Heart left ventricle (tissue), 16 donors: ENCODE data around the gene CYP11A1. TPM values are rescaled to one million over a fixed set of nuclear protein-coding genes. Genes with fewer than 3 reads are reported as not detected.

ENCODE experiments used
- ATAC-seq, 4 donors: fragments of 200-7000 bp; cut with Tn5 transposase; one replicate each; pipeline ENCODE4 v1.9.1; 2020 to 2022; ENCODE audit warnings: moderate library complexity in 4 of 4, mild to moderate bottlenecking in 3 of 4, moderate number of reproducible peaks in 1 of 4
- DNase-seq, 5 donors: peaks; one replicate each; pipeline ENCODE4 v3.0.0-alpha.2; 2020
- H3K27ac ChIP-seq, 12 donors: fragments of 200-600 bp; sonication (generic) in 4 of 12; one replicate each; pipeline versions ENCODE4 v1.5.0 to v1.8.0; 2016 to 2022; ENCODE audit warnings: mild to moderate bottlenecking in 2 of 12
- H3K27me3 ChIP-seq, 9 donors: fragments of 200-600 bp; sonication (generic) in 2 of 9; one replicate each; pipeline versions ENCODE4 v1.5.1 to v1.8.0; 2016 to 2022; ENCODE audit warnings: mild to moderate bottlenecking in 3 of 9
- H3K36me3 ChIP-seq, 9 donors: fragments of 200-600 bp; sonication (generic) in 2 of 9; one replicate each; pipeline versions ENCODE4 v1.5.0 to v1.8.0; 2018 to 2022; ENCODE audit warnings: mild to moderate bottlenecking in 2 of 9
- H3K4me1 ChIP-seq, 12 donors: fragments of 200-600 bp; sonication (generic) in 4 of 12; one replicate each; pipeline versions ENCODE4 v1.5.0 to v1.8.0; 2016 to 2022; ENCODE audit warnings: mild to moderate bottlenecking in 3 of 12
- H3K4me3 ChIP-seq, 12 donors: fragments of 200-600 bp; sonication (generic) in 4 of 12; one replicate each; pipeline versions ENCODE4 v1.5.0 to v1.8.0; 2017 to 2022; ENCODE audit warnings: mild to moderate bottlenecking in 9 of 12, moderate library complexity in 4 of 12
- H3K9me3 ChIP-seq, 12 donors: fragments of 200-600 bp; sonication (generic) in 4 of 12; one replicate each; pipeline versions ENCODE4 v1.5.0 to v1.8.0; 2016 to 2022; ENCODE audit warnings: mild to moderate bottlenecking in 1 of 12
- POLR2A ChIP-seq, 2 donors: fragments of 450-650 bp; IDR thresholded peaks; one replicate each; pipeline ENCODE4 v1.6.1; 2017; ENCODE audit warnings: antibody characterized with exemption in 2 of 2, mild to moderate bottlenecking in 2 of 2, moderate library complexity in 2 of 2
- WGBS, 4 donors: extraction: QIAGEN DNeasy Blood & Tissue Kit in 2 of 4; methylation state at CpG; one replicate each; pipeline versions ENCODE4 v1.1.5 to v1.1.7; 2013 to 2018; 5-methylcytosine and 5-hydroxymethylcytosine counted together
- intact Hi-C, 10 donors: fragments of 100-400 bp; cut with DNase I; formaldehyde crosslinking; loops; one replicate each; pipeline versions ENCODE4 v1.11.1 to v1.14.2; 2022
- polyA plus RNA-seq, 2 donors: library from polyadenylated mRNA; stranded (reverse); fragments of 200-250 nt; gene quantifications; one replicate each; pipeline ENCODE4 v1.2.3, GENCODE V29; 2013
- total RNA-seq, 9 donors: library from RNA; depleted of rRNA in 2 of 9; stranded (reverse); fragments of >200 nt in 2 of 9; fragmentation: NEBNext Ultra II Directional in 3 of 9; extraction: Animal tissue kit (Norgen Biotek cat#: 25700) in 3 of 9; gene quantifications; one replicate each; pipeline versions ENCODE4 v1.1.0 to v1.2.4, GENCODE V29; 2016 to 2023
- TF ChIP-seq, protein P1 (sequence below), 12 donors: fragments of 200-600 bp; sonication (generic) in 4 of 12; IDR thresholded peaks; one replicate each; pipeline versions ENCODE4 v1.5.0 to v1.8.0; 2018 to 2022; ENCODE audit warnings: antibody characterized with exemption in 12 of 12, mild to moderate bottlenecking in 5 of 12
- donor health status: ischemic (EF 13 %, LVEDD 7.1; RV severe dilation, severe dysfunction).
- donor health status: healthy with polysubstance abuse.
- donor health status: DM: no; HTN: yes; CAD: no.
- donor health status: DM: no; HTN: no; CAD: no.
- donor health status: ischemic (EF 25% LVEDD 6.9; RV normal size, moderate dysfunction).
- donor health status: ischemic (EF 25% LVEDD 5.7; RV mildly dilated, moderate dysfunction).
- donor health status: healthy.
- donor health status: DM: yes; HTN: yes; CAD: no.
- donor health status: ischemic (EF 35%, LVEDD 5.7; RV mildly dilated, moderate dysfunction).
- donor health status: nonischemic (EF 11% LVEDD 7.7; RV severe dilation, severe dysfunction).
- donor health status: DM: yes; HTN: yes; CAD: no.
- donor health status: PGD.
- donor health status: ischemic (EF 29% LVEDD 5.4; RV normal size, mild dysfunction).
- donor health status: nonischemic (EF 23%, LVEDD 6.1; RV moderate dilation, normal function).

CYP11A1 gene
- total and polyA plus RNA-seq, 11 donors = 0.07 to 3.4 (median 0.87) TPM

GRCh38 chr15:74332611-74333010, 34.8 kb downstream of the CYP11A1 start:
- intact Hi-C loops = no loop called here
- TF ChIP-seq POLR2A (IDR thresholded peaks at IDR 0.05) = no peak
- TF ChIP-seq, protein P1, sequence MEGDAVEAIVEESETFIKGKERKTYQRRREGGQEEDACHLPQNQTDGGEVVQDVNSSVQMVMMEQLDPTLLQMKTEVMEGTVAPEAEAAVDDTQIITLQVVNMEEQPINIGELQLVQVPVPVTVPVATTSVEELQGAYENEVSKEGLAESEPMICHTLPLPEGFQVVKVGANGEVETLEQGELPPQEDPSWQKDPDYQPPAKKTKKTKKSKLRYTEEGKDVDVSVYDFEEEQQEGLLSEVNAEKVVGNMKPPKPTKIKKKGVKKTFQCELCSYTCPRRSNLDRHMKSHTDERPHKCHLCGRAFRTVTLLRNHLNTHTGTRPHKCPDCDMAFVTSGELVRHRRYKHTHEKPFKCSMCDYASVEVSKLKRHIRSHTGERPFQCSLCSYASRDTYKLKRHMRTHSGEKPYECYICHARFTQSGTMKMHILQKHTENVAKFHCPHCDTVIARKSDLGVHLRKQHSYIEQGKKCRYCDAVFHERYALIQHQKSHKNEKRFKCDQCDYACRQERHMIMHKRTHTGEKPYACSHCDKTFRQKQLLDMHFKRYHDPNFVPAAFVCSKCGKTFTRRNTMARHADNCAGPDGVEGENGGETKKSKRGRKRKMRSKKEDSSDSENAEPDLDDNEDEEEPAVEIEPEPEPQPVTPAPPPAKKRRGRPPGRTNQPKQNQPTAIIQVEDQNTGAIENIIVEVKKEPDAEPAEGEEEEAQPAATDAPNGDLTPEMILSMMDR (IDR thresholded peaks at IDR 0.05) = no peak
- 87 to 91% (median 88%) methylated on average over 7 to 10 of the region's 10 CpGs for WGBS, 4 donors
- H3K9me3 ChIP-seq = no peaks in the 10 kb centered on the region
- H3K27me3 ChIP-seq = no peaks in the 10 kb centered on the region
- ATAC-seq (no peak), DNase-seq (peak in 1 of 5 donors; percentile 11)
- no peaks in the 10 kb centered on the region for H3K4me1 ChIP-seq
- H3K27ac ChIP-seq = no peak overlapping the region
- H3K4me3 ChIP-seq = no peak overlapping the region
- H3K36me3 ChIP-seq = no peaks in the 10 kb centered on the region

- no peaks in the 10 kb centered on the region for H3K9me3 ChIP-seq
- no peak for ATAC-seq
- TF ChIP-seq POLR2A (IDR thresholded peaks at IDR 0.05) = no peak
- TF ChIP-seq, protein P1 (IDR thresholded peaks at IDR 0.05) = no peak
- peak in 1 of 5 donors; percentile 7 for DNase-seq
- intact Hi-C loops = no loop called here
- H3K36me3 ChIP-seq = no peaks in the 10 kb centered on the region
- H3K27ac ChIP-seq = no peak overlapping the region
- 90 to 96% (median 94%) methylated on average over 3 of the region's 3 CpGs for WGBS, 4 donors
- H3K4me3 ChIP-seq = no peak overlapping the region
- H3K27me3 ChIP-seq = no peaks in the 10 kb centered on the region
- H3K4me1 ChIP-seq = no peaks in the 10 kb centered on the region
Observed at GRCh38 chr15:74332011-74332410, 35.4 kb downstream of the CYP11A1 start.

DNA sequence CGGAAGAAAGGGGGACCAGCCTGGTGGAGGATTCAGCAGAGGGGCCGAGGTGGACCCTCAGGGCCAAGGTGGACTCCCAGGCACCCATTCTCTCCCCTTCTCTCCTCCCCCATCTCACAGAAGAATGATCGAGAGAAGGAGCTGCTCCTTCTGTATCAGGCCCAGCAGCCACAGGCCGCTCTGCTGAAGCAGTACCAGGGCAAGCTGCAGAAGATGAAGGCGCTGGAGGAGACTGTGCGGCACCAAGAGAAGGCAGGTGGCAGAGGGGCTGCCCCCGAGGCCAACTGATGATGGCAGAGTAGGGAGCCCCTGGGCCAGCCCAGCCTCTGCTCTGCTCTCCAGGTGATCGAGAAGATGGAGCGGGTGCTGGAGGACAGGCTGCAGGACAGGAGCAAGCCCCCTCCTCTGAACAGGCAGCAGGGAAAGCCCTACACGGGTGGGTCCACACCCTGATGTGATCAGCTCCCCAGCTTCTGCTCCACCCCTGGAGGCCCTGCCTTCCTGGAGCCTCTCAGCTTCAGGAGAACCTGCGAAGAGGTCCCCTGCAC, 36.5 kb downstream of the CYP11A1 start:
- no peak for ATAC-seq
- no peaks in the 10 kb centered on the region for H3K4me1 ChIP-seq
- H3K27ac ChIP-seq = no peak overlapping the region
- intact Hi-C loops = no loop called here
- TF ChIP-seq POLR2A (IDR thresholded peaks at IDR 0.05) = no peak
- TF ChIP-seq, protein P1 (IDR thresholded peaks at IDR 0.05) = no peak
- peak in 1 of 5 donors; percentile 4 for DNase-seq
- 84 to 89% (median 85%) methylated on average over 11 of the region's 11 CpGs for WGBS, 4 donors
- H3K27me3 ChIP-seq = no peaks in the 10 kb centered on the region
- no peak overlapping the region for H3K4me3 ChIP-seq
- no peaks in the 10 kb centered on the region for H3K9me3 ChIP-seq
- H3K36me3 ChIP-seq = no peaks in the 10 kb centered on the region

DNA sequence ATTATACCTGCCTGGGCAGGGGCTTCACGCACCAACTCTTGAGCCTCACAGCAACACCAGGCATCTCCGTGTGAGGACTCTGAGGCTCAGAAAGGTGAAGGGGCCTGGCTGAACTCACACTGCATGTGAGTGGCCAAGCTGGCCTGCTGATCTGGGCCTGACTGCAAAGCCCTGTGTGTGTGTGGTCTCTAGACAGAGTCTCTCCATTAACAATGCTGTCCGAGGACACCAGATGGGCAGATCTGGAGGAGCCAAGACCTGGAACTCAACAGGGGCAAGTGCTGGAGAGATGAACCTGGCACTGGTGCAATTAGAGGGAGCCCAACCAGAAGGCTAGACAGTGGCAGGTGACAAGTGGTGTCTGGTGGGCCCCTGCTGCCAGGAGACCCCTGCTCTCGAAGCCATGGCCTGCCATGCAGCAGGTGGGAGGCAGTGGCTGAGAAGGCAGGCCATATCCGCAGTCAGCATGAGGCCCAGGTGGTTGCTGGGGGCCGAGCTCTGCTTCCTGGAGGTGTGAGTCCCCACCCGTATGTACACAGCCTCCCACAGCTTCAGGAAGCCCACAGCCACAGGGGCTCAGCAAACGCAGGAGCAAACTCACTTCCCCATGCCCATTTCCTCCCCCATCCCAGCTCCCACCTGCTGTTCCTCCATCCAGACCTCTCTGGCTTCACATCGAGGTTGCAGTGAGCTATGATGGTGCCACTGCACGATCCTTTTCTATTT, 39.0 kb downstream of the CYP11A1 start:
- no peaks in the 10 kb centered on the region for H3K27me3 ChIP-seq

More for the DNA sequence above, 39.0 kb downstream of the CYP11A1 start:
- no peaks in the 10 kb centered on the region for H3K4me1 ChIP-seq
- H3K36me3 ChIP-seq = no peaks in the 10 kb centered on the region
- H3K9me3 ChIP-seq = no peaks in the 10 kb centered on the region
- H3K4me3 ChIP-seq = no peak overlapping the region
- intact Hi-C loops = loop anchor here in 4 of 10 donors (5.0 to 10.0 kb wide), 3 partner anchors 274 to 354 kb away; no protein-coding TSS in a partner anchor
- no peak for TF ChIP-seq POLR2A (IDR thresholded peaks at IDR 0.05)
- TF ChIP-seq, protein P1 (IDR thresholded peaks at IDR 0.05) = no peak
- H3K27ac ChIP-seq = no peak overlapping the region
- 52 to 71% (median 63%) methylated on average over 8 to 10 of the region's 10 CpGs for WGBS, 4 donors
- ATAC-seq (no peak), DNase-seq (no peak)
